Lower leg skin (tissue), 4 donors: ENCODE data around the gene EXOSC7. TPM values are rescaled to one million over a fixed set of nuclear protein-coding genes. Genes with fewer than 3 reads are reported as not detected.

Experiments used
- DNase-seq, 2 donors: peaks; one replicate each; pipeline ENCODE4 v3.0.0-alpha.2; 2019; ENCODE audit warnings: low spot score in 2 of 2
- H3K4me3 ChIP-seq: fragments of 200-600 bp; sonication (generic); 2 replicates; pipeline ENCODE4 v1.5.1; 2017; ENCODE audit warnings: mild to moderate bottlenecking, low read depth; ENCODE audit not compliant: poor library complexity, severe bottlenecking
- POLR2A ChIP-seq, 2 donors: fragments of 450-650 bp; IDR thresholded peaks; one replicate each; pipeline ENCODE4 v1.6.1; 2016 to 2017; ENCODE audit warnings: antibody characterized with exemption in 2 of 2, mild to moderate bottlenecking in 1 of 2, moderate library complexity in 1 of 2
- WGBS, 2 donors: methylation state at CpG; one replicate each; pipeline ENCODE4 v1.1.5; 2018; 5-methylcytosine and 5-hydroxymethylcytosine counted together
- intact Hi-C: fragments of 100-400 bp; cut with DNase I; formaldehyde crosslinking; loops from one replicate; pipeline ENCODE4 v1.15.0; 2023; ENCODE audit warnings: low total_unique reads
- total RNA-seq, 4 donors: library from RNA; depleted of rRNA; stranded (reverse); fragments of >200 nt; gene quantifications; one replicate each; pipeline ENCODE4 v1.1.0, GENCODE V29; 2016
- TF ChIP-seq, protein P1 (sequence below), 3 donors: fragments of 450-650 bp; IDR thresholded peaks; one replicate each; pipeline ENCODE4 v1.5.1; 2016; ENCODE audit warnings: antibody characterized with exemption in 3 of 3, mild to moderate bottlenecking in 3 of 3, moderate library complexity in 2 of 3

Gene EXOSC7
- total RNA-seq, 4 donors from 2014 or later = 77.4 to 178 (median 133) TPM

DNA sequence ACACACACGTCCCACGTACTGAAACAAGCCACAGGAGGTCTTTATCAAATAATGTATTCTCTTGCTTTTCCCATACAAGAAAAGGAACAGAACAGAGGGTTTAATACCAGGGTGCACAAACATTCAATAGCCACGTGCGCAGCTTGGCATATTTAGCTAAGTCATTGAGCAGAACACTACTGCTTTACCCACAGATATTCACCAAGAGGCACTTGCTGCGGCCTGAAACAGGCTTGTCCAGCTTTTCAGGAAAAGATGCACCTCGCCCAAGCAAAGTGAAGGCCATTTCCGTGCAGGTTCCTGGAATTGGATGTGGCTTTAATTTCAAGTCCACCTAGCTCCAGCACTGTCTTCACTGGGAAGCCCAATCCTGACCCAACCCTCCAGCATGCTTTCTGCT, 17.7 kb upstream of the EXOSC7 start:
- no peak overlapping the region for H3K4me3 ChIP-seq
- intact Hi-C loops = no loop called here
- DNase-seq = no peak
- TF ChIP-seq, protein P1, sequence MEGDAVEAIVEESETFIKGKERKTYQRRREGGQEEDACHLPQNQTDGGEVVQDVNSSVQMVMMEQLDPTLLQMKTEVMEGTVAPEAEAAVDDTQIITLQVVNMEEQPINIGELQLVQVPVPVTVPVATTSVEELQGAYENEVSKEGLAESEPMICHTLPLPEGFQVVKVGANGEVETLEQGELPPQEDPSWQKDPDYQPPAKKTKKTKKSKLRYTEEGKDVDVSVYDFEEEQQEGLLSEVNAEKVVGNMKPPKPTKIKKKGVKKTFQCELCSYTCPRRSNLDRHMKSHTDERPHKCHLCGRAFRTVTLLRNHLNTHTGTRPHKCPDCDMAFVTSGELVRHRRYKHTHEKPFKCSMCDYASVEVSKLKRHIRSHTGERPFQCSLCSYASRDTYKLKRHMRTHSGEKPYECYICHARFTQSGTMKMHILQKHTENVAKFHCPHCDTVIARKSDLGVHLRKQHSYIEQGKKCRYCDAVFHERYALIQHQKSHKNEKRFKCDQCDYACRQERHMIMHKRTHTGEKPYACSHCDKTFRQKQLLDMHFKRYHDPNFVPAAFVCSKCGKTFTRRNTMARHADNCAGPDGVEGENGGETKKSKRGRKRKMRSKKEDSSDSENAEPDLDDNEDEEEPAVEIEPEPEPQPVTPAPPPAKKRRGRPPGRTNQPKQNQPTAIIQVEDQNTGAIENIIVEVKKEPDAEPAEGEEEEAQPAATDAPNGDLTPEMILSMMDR (IDR thresholded peaks at IDR 0.05) = no peak
- TF ChIP-seq POLR2A (IDR thresholded peaks at IDR 0.05) = no peak
- 64 to 79% methylated on average over 7 of the region's 7 CpGs for WGBS, 2 donors

- no peak for TF ChIP-seq POLR2A (IDR thresholded peaks at IDR 0.05)
- TF ChIP-seq, protein P1 (IDR thresholded peaks at IDR 0.05) = no peak
- WGBS, 2 donors = 92 to 96% methylated on average over 3 of the region's 3 CpGs
These were observed 15.5 kb upstream of the EXOSC7 start for GRCh38 chr3:44960387-44961026.

GRCh38 chr3:44961888-44962287, 14.2 kb upstream of the EXOSC7 start:
- WGBS, 2 donors = 87 to 91% methylated on average over 3 of the region's 3 CpGs
- intact Hi-C loops = no loop called here

More at GRCh38 chr3:44960387-44961026, 15.5 kb upstream of the EXOSC7 start:
- intact Hi-C loops = no loop called here
- DNase-seq = no peak
- no peak overlapping the region for H3K4me3 ChIP-seq

GRCh38 chr3:44962621-44963393, 13.2 kb upstream of the EXOSC7 start:
- no peak for TF ChIP-seq POLR2A (IDR thresholded peaks at IDR 0.05)
- TF ChIP-seq, protein P1 (IDR thresholded peaks at IDR 0.05) = no peak
- no peak for DNase-seq
- no peak overlapping the region for H3K4me3 ChIP-seq
- WGBS, 2 donors = 56 to 76% methylated on average over 6 of the region's 6 CpGs
- intact Hi-C loops = no loop called here

More at GRCh38 chr3:44961888-44962287, 14.2 kb upstream of the EXOSC7 start:
- TF ChIP-seq, protein P1 (IDR thresholded peaks at IDR 0.05) = no peak
- no peak for TF ChIP-seq POLR2A (IDR thresholded peaks at IDR 0.05)
- no peak overlapping the region for H3K4me3 ChIP-seq
- DNase-seq = no peak

DNA sequence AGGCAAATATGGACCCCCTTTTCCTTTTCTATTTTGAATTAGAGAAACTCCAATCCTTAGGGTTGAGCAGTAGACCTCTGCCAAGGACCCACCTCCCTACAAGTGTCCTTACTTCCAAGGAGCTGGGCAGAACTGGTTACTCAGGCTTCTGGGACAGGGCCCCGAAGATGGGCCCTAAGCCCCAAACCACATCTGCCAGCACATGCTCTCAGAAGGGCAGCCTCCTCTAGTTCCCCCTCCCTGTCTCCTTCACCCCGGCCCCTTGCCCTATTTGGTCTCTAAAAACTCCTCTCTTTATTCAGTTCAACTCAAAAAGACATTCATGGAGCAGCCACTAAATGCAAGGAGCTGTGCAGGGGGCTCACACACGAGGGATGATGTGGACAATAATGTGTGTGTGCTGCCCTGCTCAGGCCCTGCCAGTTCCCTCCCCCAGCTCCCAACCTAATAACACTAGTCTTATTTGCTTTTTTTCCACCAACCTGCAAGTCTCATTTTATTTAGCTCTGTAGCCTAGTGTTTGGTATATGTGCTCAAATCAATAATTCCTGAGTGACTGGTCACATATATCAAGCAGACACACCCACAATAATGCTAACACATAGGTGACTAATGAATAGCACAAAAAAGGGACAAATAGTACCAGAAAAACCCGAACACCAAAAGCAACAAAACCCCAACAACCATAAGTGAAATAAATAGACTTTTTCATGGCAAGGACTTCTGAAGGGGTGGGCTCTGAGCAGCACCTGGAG, 12.3 kb upstream of the EXOSC7 start:
- TF ChIP-seq, protein P1 (IDR thresholded peaks at IDR 0.05) = no peak
- no peak for TF ChIP-seq POLR2A (IDR thresholded peaks at IDR 0.05)
- no peak for DNase-seq
- 51 to 53% methylated on average over 4 of the region's 4 CpGs for WGBS, 2 donors
- intact Hi-C loops = no loop called here
- H3K4me3 ChIP-seq = no peak overlapping the region
